22Rv1 (cell line): ENCODE data around the gene COBLL1.

Source experiments
- H3K27ac ChIP-seq: fragments of 450-650 bp; 2 replicates; pipeline ENCODE4 v1.5.1; 2017
- ZFX ChIP-seq: fragments of 450-650 bp; IDR thresholded peaks from 2 replicates; pipeline ENCODE4 v1.6.1; 2017; ENCODE audit warnings: antibody characterized with exemption, borderline replicate concordance
- TF ChIP-seq, protein P1 (sequence below): fragments of 450-650 bp; IDR thresholded peaks from 2 replicates; pipeline ENCODE4 v1.5.1; 2017; ENCODE audit warnings: mild to moderate bottlenecking

Gene COBLL1

DNA sequence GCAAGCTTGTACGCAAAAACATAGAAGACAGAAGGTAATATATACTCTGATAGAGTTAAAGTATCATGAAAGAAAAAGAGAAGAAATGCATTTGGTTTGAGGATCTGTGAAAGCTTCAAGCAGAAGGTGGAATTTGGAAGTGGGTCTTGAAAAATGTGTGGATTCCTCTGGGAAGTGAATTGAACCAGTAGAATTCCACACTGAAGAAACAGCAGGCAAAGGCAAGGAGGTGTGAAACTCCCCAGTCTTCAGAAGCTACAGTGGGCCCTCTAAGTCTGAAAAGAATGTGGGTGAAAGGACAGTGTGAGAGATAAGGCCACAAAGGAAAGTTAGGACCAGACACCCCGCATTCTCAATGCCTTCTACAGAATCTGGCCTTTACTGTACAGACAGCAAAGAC lies 25.6 kb downstream of the COBLL1 start:
- TF ChIP-seq, protein P1, sequence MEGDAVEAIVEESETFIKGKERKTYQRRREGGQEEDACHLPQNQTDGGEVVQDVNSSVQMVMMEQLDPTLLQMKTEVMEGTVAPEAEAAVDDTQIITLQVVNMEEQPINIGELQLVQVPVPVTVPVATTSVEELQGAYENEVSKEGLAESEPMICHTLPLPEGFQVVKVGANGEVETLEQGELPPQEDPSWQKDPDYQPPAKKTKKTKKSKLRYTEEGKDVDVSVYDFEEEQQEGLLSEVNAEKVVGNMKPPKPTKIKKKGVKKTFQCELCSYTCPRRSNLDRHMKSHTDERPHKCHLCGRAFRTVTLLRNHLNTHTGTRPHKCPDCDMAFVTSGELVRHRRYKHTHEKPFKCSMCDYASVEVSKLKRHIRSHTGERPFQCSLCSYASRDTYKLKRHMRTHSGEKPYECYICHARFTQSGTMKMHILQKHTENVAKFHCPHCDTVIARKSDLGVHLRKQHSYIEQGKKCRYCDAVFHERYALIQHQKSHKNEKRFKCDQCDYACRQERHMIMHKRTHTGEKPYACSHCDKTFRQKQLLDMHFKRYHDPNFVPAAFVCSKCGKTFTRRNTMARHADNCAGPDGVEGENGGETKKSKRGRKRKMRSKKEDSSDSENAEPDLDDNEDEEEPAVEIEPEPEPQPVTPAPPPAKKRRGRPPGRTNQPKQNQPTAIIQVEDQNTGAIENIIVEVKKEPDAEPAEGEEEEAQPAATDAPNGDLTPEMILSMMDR = no peak
- no peak for TF ChIP-seq ZFX
- no peak overlapping the region for H3K27ac ChIP-seq

- no peak overlapping the region for H3K27ac ChIP-seq
- TF ChIP-seq, protein P1 = no peak
- TF ChIP-seq ZFX = no peak
These were observed 26.4 kb downstream of the COBLL1 start for GRCh38 chr2:164815071-164815793.

- no peak overlapping the region; the same call in 1 of the 2 replicates for H3K27ac ChIP-seq
- no peak for TF ChIP-seq ZFX
- TF ChIP-seq, protein P1 = no peak
These were observed 28.1 kb downstream of the COBLL1 start for GRCh38 chr2:164813535-164813934.

- no peak overlapping the region for H3K27ac ChIP-seq
- TF ChIP-seq, protein P1 = no peak
- TF ChIP-seq ZFX = no peak
These were observed 29.2 kb downstream of the COBLL1 start for GRCh38 chr2:164812378-164812777.

DNA sequence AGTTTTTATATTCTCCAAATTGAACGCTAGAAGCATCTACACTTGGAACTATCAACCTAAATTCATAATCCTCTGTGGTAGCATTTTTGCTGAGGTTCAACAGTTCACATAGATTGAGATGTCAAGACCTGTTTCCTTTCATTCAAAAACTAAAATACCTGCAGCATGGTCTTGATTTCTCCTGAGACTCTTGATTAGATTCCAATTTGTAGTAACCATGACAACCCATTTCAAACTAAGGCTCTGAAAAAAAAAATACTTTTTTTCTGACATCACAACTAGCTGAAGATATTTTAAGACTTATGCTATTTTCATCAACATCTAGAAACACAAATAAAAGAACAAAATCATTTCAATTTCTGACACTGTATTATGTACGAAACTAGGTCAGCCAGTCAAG lies 29.8 kb downstream of the COBLL1 start:
- TF ChIP-seq, protein P1 = no peak
- no peak for TF ChIP-seq ZFX
- no peak overlapping the region for H3K27ac ChIP-seq

DNA sequence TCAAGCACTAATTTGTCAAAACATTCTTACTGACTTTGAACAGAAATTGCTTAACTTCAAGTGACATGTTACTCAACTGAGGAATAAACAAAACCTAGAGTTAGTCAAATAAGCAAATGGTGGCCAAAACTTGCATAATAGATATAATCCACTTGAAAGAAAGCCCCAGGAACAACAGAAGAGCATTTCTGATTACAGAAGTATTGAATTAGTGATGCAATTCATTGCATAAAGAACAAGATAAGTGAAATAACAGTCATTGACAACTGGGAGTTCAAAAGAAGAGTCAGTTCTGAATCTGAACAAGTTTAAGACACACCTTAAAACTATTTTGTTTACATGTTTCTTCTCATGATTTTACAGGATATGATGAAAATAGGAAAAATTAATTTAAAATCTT lies 30.8 kb downstream of the COBLL1 start:
- no peak overlapping the region for H3K27ac ChIP-seq
- TF ChIP-seq, protein P1 = no peak
- TF ChIP-seq ZFX = no peak

DNA sequence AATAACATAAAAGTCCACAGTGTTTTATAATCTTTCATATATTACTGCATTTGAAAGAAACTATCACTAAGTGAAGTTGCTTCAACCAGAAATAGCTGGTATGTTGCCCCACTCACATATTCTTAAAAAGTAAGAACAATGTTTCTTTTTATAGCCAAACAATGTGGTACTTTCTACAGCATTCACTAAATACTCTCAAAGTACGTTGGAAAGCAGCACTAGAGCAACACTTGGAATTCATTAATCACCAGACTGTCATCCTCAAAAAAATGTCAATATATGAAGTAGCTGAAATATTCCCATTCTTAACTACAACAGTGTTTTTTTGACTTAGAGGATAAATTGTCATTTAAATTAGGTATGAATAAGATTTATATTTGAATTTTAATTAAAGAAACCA lies 32.8 kb downstream of the COBLL1 start:
- H3K27ac ChIP-seq = no peak overlapping the region
- no peak for TF ChIP-seq ZFX
- TF ChIP-seq, protein P1 = no peak
